Vagina (tissue), 2 donors: ENCODE results near the gene ARPC5L. TPM values are rescaled to one million over a fixed set of nuclear protein-coding genes. Genes with fewer than 3 reads are reported as not detected.

Experiments
- DNase-seq, 2 donors: peaks; one replicate each; pipeline ENCODE4 v3.0.0-alpha.2; 2017; ENCODE audit errors: extremely low spot score in 2 of 2
- H3K27ac ChIP-seq: fragments of 200-600 bp; sonication (generic); one replicate; pipeline ENCODE4 v1.5.1; 2019
- H3K27me3 ChIP-seq: fragments of 200-600 bp; sonication (generic); one replicate; pipeline ENCODE4 v1.5.1; 2019
- H3K36me3 ChIP-seq, 2 donors: fragments of 200-600 bp; sonication (generic); one replicate each; pipeline ENCODE4 v1.5.1; 2017 to 2019
- H3K4me1 ChIP-seq: fragments of 200-600 bp; sonication (generic); one replicate; pipeline ENCODE4 v1.5.1; 2019
- H3K4me3 ChIP-seq, 2 donors: fragments of 200-600 bp; sonication (generic); 1 replicate in 1 of 2; 2 replicates in 1 of 2; pipeline ENCODE4 v1.5.1; 2016 to 2019
- H3K9me3 ChIP-seq: fragments of 200-600 bp; sonication (generic); one replicate; pipeline ENCODE4 v1.5.1; 2019
- CTCF ChIP-seq, 3 experiments: fragments of 450-650 bp in 2 of 3; fragments of 200-600 bp in 1 of 3; sonication (generic) in 1 of 3; IDR thresholded peaks; one replicate each; pipeline ENCODE4 v1.5.1; 2017 to 2019; ENCODE audit warnings: antibody characterized with exemption in 3 of 3, mild to moderate bottlenecking in 2 of 3, moderate library complexity in 2 of 3
- POLR2A ChIP-seq, 2 donors: fragments of 450-650 bp; IDR thresholded peaks; one replicate each; pipeline ENCODE4 v1.6.1; 2017; ENCODE audit warnings: antibody characterized with exemption in 2 of 2, mild to moderate bottlenecking in 2 of 2, moderate library complexity in 2 of 2
- POLR2AphosphoS5 ChIP-seq, 2 donors: sonication (generic); formaldehyde crosslinking; IDR thresholded peaks; one replicate each; pipeline ENCODE4 v1.9.0; 2017; ENCODE audit warnings: antibody characterized with exemption in 2 of 2, mild to moderate bottlenecking in 2 of 2, low read depth in 1 of 2; ENCODE audit not compliant: insufficient read depth in 1 of 2
- intact Hi-C: fragments of 100-400 bp; cut with DNase I; formaldehyde crosslinking; loops from one replicate; pipeline ENCODE4 v1.15.1; 2023
- total RNA-seq: library from RNA; depleted of rRNA; stranded (reverse); fragments of >200 nt; gene quantifications from one replicate; pipeline ENCODE4 v1.2.3, GENCODE V29; 2016

ARPC5L gene
- total RNA-seq, 1 donor from 2014 or later, result 28.5 TPM

- Histone ChIP-seq H3K9me3 (no peaks in the 10 kb centered on the region), H3K27me3 (no peaks in the 10 kb centered on the region), H3K4me3 (no peak overlapping the region), H3K4me1 (peaks cover 40% of the 10 kb centered on the region), H3K27ac (no peak overlapping the region), H3K36me3 (peaks cover 0 to 40% of the 10 kb centered on the region in 2 donors)
- peak in 1 of 2 donors; percentile 85 for DNase-seq
- intact Hi-C loops, result no loop called here
- TF ChIP-seq POLR2A (IDR thresholded peaks at IDR 0.05) (no peak), CTCF (IDR thresholded peaks at IDR 0.05) (no peak), POLR2AphosphoS5 (IDR thresholded peaks at IDR 0.05; ENCODE audit: insufficient read depth in 1 of 2, low read depth in 1 of 2) (no peak)
Observed at GRCh38 chr9:124858330-124859046, 3.4 kb upstream of the ARPC5L start.

GRCh38 chr9:124859803-124860581 is 1.9 kb upstream of the ARPC5L start:
- intact Hi-C loops, result no loop called here
- Histone ChIP-seq H3K36me3 (peaks cover 0 to 40% of the 10 kb centered on the region in 2 donors), H3K27ac (no peak overlapping the region), H3K9me3 (no peaks in the 10 kb centered on the region), H3K4me1 (peaks cover 38% of the 10 kb centered on the region), H3K27me3 (no peaks in the 10 kb centered on the region), H3K4me3 (peak overlapping the region; percentile 88 to 97)
- DNase-seq, result no peak
- no peak for TF ChIP-seq POLR2A (IDR thresholded peaks at IDR 0.05)
- TF ChIP-seq CTCF (IDR thresholded peaks at IDR 0.05), result no peak
- no peak for TF ChIP-seq POLR2AphosphoS5 (IDR thresholded peaks at IDR 0.05; ENCODE audit: insufficient read depth in 1 of 2, low read depth in 1 of 2)

- Histone ChIP-seq H3K4me3 (peak overlapping the region; percentile 88 to 97), H3K36me3 (peaks cover 0 to 40% of the 10 kb centered on the region in 2 donors), H3K27me3 (no peaks in the 10 kb centered on the region), H3K27ac (peak overlapping the region; percentile 84), H3K4me1 (peaks cover 38% of the 10 kb centered on the region), H3K9me3 (no peaks in the 10 kb centered on the region)
- no peak for TF ChIP-seq POLR2A (IDR thresholded peaks at IDR 0.05)
- TF ChIP-seq POLR2AphosphoS5 (IDR thresholded peaks at IDR 0.05; ENCODE audit: insufficient read depth in 1 of 2, low read depth in 1 of 2), result no peak
- no peak for TF ChIP-seq CTCF (IDR thresholded peaks at IDR 0.05)
- intact Hi-C loops, result no loop called here
- peak in 1 of 2 donors; percentile 86 for DNase-seq
Observed at GRCh38 chr9:124860582-124861341, 1.2 kb upstream of the ARPC5L start.

GRCh38 chr9:124863371-124863871 is 1.5 kb downstream of the ARPC5L start:
- intact Hi-C loops, result no loop called here
- peak in 1 of 2 donors; percentile 91 for TF ChIP-seq POLR2AphosphoS5 (IDR thresholded peaks at IDR 0.05; ENCODE audit: insufficient read depth in 1 of 2, low read depth in 1 of 2)
- no peak for TF ChIP-seq CTCF (IDR thresholded peaks at IDR 0.05)
- no peak for TF ChIP-seq POLR2A (IDR thresholded peaks at IDR 0.05)
- Histone ChIP-seq H3K36me3 (peaks cover 0 to 22% of the 10 kb centered on the region in 2 donors), H3K4me1 (peaks cover 48% of the 10 kb centered on the region), H3K27me3 (no peaks in the 10 kb centered on the region), H3K9me3 (no peaks in the 10 kb centered on the region), H3K27ac (peak overlapping the region; percentile 84), H3K4me3 (no peak overlapping the region)
- DNase-seq, result no peak
